ENCODE measurements around the gene ALOX15B. TPM values are rescaled to one million over a fixed set of nuclear protein-coding genes. Genes with fewer than 3 reads are reported as not detected.

Gene ALOX15B
- total RNA-seq, 1 experiment from 2014 or later: 0.26 TPM

GRCh38 chr17:8025176-8025911, 13.5 kb upstream of the ALOX15B start:
- in situ Hi-C loops (cut with HindIII; ENCODE audit: low pct_unique_long_range_greater_than_20kb, low sequenced_read_pairs): no loop called here

GRCh38 chr17:8029121-8029520, 9.7 kb upstream of the ALOX15B start:
- in situ Hi-C loops (cut with HindIII; ENCODE audit: low pct_unique_long_range_greater_than_20kb, low sequenced_read_pairs): no loop called here
- no peak for DNase-seq (ENCODE audit: low read depth, low spot score)

More at GRCh38 chr17:8025176-8025911, 13.5 kb upstream of the ALOX15B start:
- no peak for DNase-seq (ENCODE audit: low read depth, low spot score)

GRCh38 chr17:8031261-8031661, 7.6 kb upstream of the ALOX15B start:
- no peak for DNase-seq (ENCODE audit: low read depth, low spot score)
- in situ Hi-C loops (cut with HindIII; ENCODE audit: low pct_unique_long_range_greater_than_20kb, low sequenced_read_pairs): no loop called here

- in situ Hi-C loops (cut with HindIII; ENCODE audit: low pct_unique_long_range_greater_than_20kb, low sequenced_read_pairs): no loop called here
- DNase-seq (ENCODE audit: low read depth, low spot score): no peak
These were observed 6.9 kb upstream of the ALOX15B start for GRCh38 chr17:8031950-8032349.

- no peak for DNase-seq (ENCODE audit: low read depth, low spot score)
- in situ Hi-C loops (cut with HindIII; ENCODE audit: low pct_unique_long_range_greater_than_20kb, low sequenced_read_pairs): no loop called here
These were observed 6.4 kb upstream of the ALOX15B start for GRCh38 chr17:8032442-8032841.

- in situ Hi-C loops (cut with HindIII; ENCODE audit: low pct_unique_long_range_greater_than_20kb, low sequenced_read_pairs): no loop called here
- DNase-seq (ENCODE audit: low read depth, low spot score): no peak
These were observed 831 bp downstream of the ALOX15B start for GRCh38 chr17:8039611-8040168.

- in situ Hi-C loops (cut with HindIII; ENCODE audit: low pct_unique_long_range_greater_than_20kb, low sequenced_read_pairs): no loop called here
These were observed 2.5 kb downstream of the ALOX15B start for GRCh38 chr17:8041249-8041928.

GRCh38 chr17:8041979-8042378, 3.1 kb downstream of the ALOX15B start:
- in situ Hi-C loops (cut with HindIII; ENCODE audit: low pct_unique_long_range_greater_than_20kb, low sequenced_read_pairs): no loop called here
- peak; percentile 60 for DNase-seq (ENCODE audit: low read depth, low spot score)

More at GRCh38 chr17:8041249-8041928, 2.5 kb downstream of the ALOX15B start:
- DNase-seq (ENCODE audit: low read depth, low spot score): peak; percentile 78

- in situ Hi-C loops (cut with HindIII; ENCODE audit: low pct_unique_long_range_greater_than_20kb, low sequenced_read_pairs): no loop called here
- DNase-seq (ENCODE audit: low read depth, low spot score): no peak
These were observed 6.3 kb downstream of the ALOX15B start for GRCh38 chr17:8044819-8045810.

- in situ Hi-C loops (cut with HindIII; ENCODE audit: low pct_unique_long_range_greater_than_20kb, low sequenced_read_pairs): no loop called here
- DNase-seq (ENCODE audit: low read depth, low spot score): no peak
These were observed 7.6 kb downstream of the ALOX15B start for GRCh38 chr17:8046306-8046928.

GRCh38 chr17:8046929-8047768, 8.3 kb downstream of the ALOX15B start:
- in situ Hi-C loops (cut with HindIII; ENCODE audit: low pct_unique_long_range_greater_than_20kb, low sequenced_read_pairs): no loop called here
- DNase-seq (ENCODE audit: low read depth, low spot score): no peak

GRCh38 chr17:8047769-8048110, 8.9 kb downstream of the ALOX15B start:
- DNase-seq (ENCODE audit: low read depth, low spot score): no peak
- in situ Hi-C loops (cut with HindIII; ENCODE audit: low pct_unique_long_range_greater_than_20kb, low sequenced_read_pairs): no loop called here

GRCh38 chr17:8048236-8048635, 9.4 kb downstream of the ALOX15B start:
- DNase-seq (ENCODE audit: low read depth, low spot score): no peak
- in situ Hi-C loops (cut with HindIII; ENCODE audit: low pct_unique_long_range_greater_than_20kb, low sequenced_read_pairs): no loop called here

GRCh38 chr17:8048736-8049135, 9.9 kb downstream of the ALOX15B start:
- in situ Hi-C loops (cut with HindIII; ENCODE audit: low pct_unique_long_range_greater_than_20kb, low sequenced_read_pairs): no loop called here
- no peak for DNase-seq (ENCODE audit: low read depth, low spot score)

- DNase-seq (ENCODE audit: low read depth, low spot score): no peak
- in situ Hi-C loops (cut with HindIII; ENCODE audit: low pct_unique_long_range_greater_than_20kb, low sequenced_read_pairs): no loop called here
These were observed 13.0 kb downstream of the ALOX15B start for GRCh38 chr17:8051831-8052230.
